ENCODE measurements around the gene OLIG1. TPM values are rescaled to one million over a fixed set of nuclear protein-coding genes. Genes with fewer than 3 reads are reported as not detected.

OLIG1 gene
- total RNA-seq, 2 donors from 2014 or later: not detected

DNA sequence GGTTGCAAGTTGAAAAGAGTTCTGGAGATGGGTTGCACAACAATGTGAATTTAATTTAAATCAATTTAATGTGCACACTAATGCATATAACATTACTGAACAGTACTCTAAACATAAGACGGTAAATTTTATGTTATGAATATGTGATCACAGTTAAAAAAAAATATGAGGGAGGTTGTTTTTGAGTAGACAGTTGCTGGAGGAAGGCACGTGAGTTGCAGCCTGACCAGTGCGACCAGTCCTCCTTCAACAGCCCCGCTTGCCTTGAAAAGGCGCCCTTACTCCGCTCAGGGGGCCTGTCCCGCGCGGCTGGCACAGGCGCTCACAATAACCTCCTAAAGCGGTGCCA is 322 bp upstream of the OLIG1 start:
- Histone ChIP-seq H3K4me1 (peaks cover 7% of the 10 kb centered on the region), H3K4me3 (peak overlapping the region; percentile 27), H3K27ac (no peak overlapping the region), H3K9me3 (no peaks in the 10 kb centered on the region), H3K9ac (ENCODE audit: low read depth in 2 of 2, low read length in 2 of 2) (no peak overlapping the region), H3K36me3 (no peaks in the 10 kb centered on the region), H3K27me3 (peaks cover 58% of the 10 kb centered on the region)
- TF ChIP-seq CTCF (IDR thresholded peaks at IDR 0.05): no peak
- no peak for DNase-seq
- intact Hi-C loops (cut with DNase I): no loop called here

DNA sequence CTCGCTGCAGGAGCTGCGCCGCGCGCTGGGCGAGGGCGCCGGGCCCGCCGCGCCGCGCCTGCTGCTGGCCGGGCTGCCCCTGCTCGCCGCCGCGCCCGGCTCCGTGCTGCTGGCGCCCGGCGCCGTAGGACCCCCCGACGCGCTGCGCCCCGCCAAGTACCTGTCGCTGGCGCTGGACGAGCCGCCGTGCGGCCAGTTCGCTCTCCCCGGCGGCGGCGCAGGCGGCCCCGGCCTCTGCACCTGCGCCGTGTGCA is 730 bp downstream of the OLIG1 start:
- H3K27ac ChIP-seq: no peak overlapping the region
- no peak for DNase-seq
- peak overlapping the region; percentile 28 for H3K4me3 ChIP-seq

DNA sequence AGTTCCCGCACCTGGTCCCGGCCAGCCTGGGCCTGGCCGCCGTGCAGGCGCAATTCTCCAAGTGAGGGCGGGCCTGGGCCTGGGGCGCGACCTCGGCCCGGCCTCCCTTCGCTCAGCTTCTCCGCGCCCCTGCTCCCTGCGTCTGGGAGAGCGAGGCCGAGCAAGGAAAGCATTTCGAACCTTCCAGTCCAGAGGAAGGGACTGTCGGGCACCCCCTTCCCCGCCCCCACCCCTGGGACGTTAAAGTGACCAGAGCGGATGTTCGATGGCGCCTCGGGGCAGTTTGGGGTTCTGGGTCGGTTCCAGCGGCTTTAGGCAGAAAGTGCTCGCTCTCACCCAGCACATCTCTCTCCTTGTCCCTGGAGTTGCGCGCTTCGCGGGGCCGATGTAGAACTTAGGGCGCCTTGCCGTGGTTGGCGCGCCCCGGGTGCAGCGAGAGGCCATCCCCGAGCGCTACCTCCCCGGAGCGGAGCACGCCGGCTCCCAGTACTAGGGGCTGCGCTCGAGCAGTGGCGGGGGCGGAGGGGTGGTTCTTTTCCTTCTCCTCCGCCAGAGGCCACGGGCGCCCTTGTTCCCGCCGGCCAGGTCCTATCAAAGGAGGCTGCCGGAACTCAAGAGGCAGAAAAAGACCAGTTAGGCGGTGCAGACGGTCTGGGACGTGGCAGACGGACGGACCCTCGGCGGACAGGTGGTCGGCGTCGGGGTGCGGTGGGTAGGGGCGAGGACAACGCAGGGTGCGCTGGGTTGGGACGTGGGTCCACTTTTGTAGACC is 1.2 kb downstream of the OLIG1 start:
- intact Hi-C loops (cut with DNase I): no loop called here
- no peaks in the 10 kb centered on the region for H3K36me3 ChIP-seq
- DNase-seq: no peak
- no peak overlapping the region for H3K27ac ChIP-seq
- H3K4me1 ChIP-seq: peaks cover 7% of the 10 kb centered on the region
- TF ChIP-seq CTCF (IDR thresholded peaks at IDR 0.05): no peak
- H3K9me3 ChIP-seq: no peaks in the 10 kb centered on the region
- H3K4me3 ChIP-seq: peak overlapping the region; percentile 28
- no peak overlapping the region for H3K9ac ChIP-seq (ENCODE audit: low read depth in 2 of 2, low read length in 2 of 2)
- H3K27me3 ChIP-seq: peaks cover 56% of the 10 kb centered on the region

More for the DNA sequence above, 730 bp downstream of the OLIG1 start:
- Histone ChIP-seq H3K4me1 (peaks cover 7% of the 10 kb centered on the region), H3K27me3 (peaks cover 58% of the 10 kb centered on the region), H3K36me3 (no peaks in the 10 kb centered on the region), H3K9me3 (no peaks in the 10 kb centered on the region), H3K9ac (ENCODE audit: low read depth in 2 of 2, low read length in 2 of 2) (no peak overlapping the region)
- no peak for TF ChIP-seq CTCF (IDR thresholded peaks at IDR 0.05)
- intact Hi-C loops (cut with DNase I): no loop called here

DNA sequence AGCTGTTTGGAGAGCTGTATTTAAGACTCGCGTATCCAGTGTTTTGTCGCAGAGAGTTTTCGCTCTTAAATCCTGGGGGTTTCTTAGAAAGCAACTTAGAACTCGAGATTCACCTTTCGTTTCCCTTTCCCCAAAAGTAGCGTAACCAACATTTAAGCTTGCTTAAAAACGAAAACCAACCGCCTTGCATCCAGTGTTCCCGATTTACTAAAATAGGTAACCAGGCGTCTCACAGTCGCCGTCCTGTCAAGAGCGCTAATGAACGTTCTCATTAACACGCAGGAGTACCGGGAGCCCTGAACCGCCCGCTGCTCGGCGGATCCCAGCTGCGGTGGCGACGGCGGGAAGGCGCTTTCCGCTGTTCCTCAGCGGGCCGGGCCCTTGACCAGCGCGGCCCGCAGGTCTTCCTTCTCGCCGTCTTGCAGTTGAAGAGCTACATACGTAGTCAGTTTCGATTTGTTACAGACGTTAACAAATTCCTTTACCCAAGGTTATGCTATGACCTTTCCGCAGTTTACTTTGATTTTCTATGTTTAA is 1.9 kb downstream of the OLIG1 start:
- Histone ChIP-seq H3K4me1 (peaks cover 7% of the 10 kb centered on the region), H3K27ac (no peak overlapping the region), H3K9me3 (no peaks in the 10 kb centered on the region), H3K27me3 (peaks cover 53% of the 10 kb centered on the region), H3K9ac (ENCODE audit: low read depth in 2 of 2, low read length in 2 of 2) (no peak overlapping the region), H3K36me3 (no peaks in the 10 kb centered on the region), H3K4me3 (peak overlapping the region; percentile 28)
- DNase-seq: no peak
- intact Hi-C loops (cut with DNase I): no loop called here
- no peak for TF ChIP-seq CTCF (IDR thresholded peaks at IDR 0.05)

DNA sequence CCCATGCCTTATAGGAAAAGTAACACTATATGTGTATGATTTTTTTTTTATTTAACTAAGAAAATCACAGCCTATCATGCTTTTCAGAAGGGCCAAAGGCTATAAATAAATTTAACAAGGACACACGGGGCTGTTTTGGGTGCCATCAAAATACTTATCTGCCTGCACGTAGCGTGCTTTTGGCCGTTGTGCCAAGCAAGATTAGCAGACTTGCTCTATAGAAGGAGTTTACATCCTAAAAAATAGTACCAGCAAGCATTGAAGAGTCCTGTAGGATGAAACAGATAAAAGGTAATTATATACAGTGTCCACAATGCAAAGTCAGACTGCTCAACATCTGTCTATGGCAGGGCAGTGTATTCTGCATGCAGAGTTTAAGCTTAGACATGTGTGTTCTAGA is 3.7 kb downstream of the OLIG1 start:
- H3K27me3 ChIP-seq: peaks cover 48% of the 10 kb centered on the region

More for the DNA sequence above, 3.7 kb downstream of the OLIG1 start:
- no peak overlapping the region for H3K27ac ChIP-seq
- intact Hi-C loops (cut with DNase I): no loop called here
- no peak overlapping the region for H3K4me3 ChIP-seq
- TF ChIP-seq CTCF (IDR thresholded peaks at IDR 0.05): no peak
- no peak overlapping the region for H3K9ac ChIP-seq (ENCODE audit: low read depth in 2 of 2, low read length in 2 of 2)
- peaks cover 7% of the 10 kb centered on the region for H3K4me1 ChIP-seq
- no peak for DNase-seq
- H3K9me3 ChIP-seq: no peaks in the 10 kb centered on the region
- no peaks in the 10 kb centered on the region for H3K36me3 ChIP-seq

All from colonic mucosa (tissue), 4 donors.